GM21529 (cell line): Measurements from ENCODE around the gene SLC39A11.
A peak's percentile ranks its signal among the peaks of the same experiment; 100 is the strongest.

Experiments
- ATAC-seq: cut with Tn5 transposase; IDR thresholded peaks from one replicate; pipeline ENCODE4 v1.9.1; 2021; ENCODE audit not compliant: unreplicated experiment

Gene SLC39A11

DNA sequence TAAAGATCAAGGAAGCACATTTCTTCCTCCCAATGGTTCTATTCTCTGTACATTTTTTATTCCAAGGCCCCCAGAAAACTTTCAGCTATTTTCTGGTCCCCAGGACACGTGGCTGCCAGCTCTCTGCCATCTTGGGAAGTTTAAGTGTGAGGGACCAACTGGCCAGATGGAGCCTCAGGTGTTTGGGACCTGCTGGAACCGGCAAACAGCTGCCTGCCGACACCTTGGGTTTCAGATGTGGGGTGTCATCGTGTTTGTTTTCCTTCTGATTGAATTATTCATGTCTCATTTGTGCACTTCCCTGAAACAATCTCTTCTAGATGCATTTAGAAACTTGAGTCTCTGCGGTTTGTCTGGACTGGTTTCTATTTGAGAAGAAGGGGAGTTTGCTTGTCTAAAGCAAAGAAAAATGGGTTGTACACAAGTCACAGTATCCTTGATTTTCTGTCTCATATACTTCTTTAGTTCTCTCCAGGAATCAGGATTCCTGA is 386.5 kb downstream of the SLC39A11 start:
- ATAC-seq = peak; percentile 68

DNA sequence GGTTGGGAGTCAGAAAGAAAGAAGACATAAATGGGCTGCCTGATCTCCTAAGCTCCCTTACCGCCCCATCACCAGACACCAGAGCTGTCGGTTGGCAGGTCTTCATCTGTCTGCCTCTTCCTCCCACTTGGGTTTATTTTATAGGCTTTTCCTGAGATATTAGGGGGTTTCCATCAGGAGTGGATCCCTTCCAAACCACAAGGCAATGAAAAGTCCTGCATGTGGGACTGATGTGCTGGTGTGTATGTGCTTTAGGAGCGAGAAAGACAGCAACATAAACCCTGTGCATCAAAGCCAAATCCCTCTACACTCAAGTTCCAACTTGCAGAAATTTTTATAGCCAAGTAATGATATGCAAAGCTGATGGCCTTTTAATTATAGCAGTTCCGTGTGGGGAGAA is 389.5 kb downstream of the SLC39A11 start:
- no peak for ATAC-seq

DNA sequence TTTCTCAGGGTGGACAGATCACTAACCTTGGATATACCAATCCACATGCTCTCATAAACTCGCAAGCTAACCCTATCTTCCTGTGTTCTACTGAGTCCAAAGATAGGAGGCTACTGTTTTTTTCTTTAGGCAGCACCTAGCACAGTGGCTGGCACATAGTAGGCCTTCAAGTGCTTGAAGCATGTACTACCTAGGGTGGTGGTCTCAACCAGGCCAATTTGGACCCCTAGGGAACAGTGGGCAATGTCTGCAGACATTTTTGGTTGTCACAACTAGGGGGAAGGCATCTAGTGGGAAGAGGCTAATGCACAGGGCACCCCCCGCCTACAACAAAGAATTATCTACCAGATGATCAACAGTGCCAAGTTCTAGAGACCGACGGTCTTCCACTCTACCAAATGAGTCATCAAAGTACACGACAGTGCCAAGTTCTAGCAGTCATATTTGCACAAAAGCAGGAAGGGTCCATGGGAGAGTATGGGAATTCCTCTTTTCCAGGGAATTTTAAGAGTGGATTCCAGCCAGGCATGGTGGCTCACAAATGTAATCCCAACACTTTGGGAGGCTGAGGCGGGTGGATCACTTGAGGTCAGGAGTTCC is 390.3 kb downstream of the SLC39A11 start:
- no peak for ATAC-seq

DNA sequence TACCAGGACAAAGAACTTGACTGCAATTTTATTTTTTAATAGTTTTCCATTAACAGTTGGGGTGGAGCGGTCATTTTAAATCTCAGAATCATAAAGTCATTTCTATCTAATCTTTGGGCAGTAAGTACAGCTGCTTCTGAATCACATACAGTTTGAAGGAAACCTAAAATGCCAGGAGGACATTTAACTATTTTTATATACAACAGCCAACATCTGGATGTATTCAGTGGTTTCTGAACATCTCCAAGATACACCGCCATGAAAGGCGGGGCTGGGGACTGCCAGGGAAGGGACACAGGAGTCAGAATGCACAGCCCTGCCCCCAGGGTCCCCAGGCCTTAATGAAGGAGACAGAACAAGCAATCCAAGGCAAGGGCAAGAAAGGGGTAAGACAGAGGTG is 392.3 kb downstream of the SLC39A11 start:
- ATAC-seq = no peak

DNA sequence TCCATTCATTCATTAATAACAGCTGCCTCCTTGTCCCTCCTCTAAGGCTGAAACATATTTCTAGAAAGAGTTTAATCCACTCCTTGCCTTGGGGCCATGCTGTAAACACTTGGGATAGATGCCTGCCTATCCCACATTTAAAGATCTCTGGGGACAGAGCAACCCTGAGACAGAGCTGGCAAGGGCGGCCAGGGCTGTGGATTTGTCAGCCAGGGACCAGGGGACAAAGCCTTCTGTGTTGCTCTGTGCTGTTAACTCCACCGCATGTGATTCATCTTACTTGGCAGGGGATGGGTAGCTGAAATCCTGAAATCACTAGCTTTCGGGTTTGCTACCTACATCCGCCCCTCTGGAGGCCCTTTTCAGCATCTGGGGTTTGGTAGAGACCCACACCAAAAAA is 392.9 kb downstream of the SLC39A11 start:
- no peak for ATAC-seq

DNA sequence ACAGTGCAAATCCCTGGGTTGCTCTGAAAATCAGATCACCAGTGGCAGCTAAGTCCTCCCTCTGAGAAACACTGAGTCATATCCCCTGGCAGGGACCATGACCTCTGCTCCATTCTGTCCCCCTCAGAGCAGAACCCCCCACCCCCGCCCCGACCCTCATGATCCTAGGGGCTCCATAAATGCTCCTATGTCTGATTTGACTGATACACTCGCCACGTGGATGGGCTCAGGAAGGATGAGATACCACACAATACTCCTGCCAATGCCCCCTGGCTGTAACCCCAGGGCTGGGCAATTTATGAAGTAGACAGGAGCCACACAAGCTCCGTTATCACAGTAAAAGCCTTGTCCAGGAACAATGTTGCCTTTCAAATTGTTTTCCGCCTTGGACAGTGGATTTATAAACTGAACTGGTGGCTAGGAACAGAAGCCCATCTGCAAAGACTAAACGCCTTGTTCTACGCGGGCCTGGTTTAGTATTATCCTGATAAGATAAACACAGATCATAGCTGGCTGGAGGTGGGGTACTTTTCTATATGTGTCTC is 394.8 kb downstream of the SLC39A11 start:
- no peak for ATAC-seq

DNA sequence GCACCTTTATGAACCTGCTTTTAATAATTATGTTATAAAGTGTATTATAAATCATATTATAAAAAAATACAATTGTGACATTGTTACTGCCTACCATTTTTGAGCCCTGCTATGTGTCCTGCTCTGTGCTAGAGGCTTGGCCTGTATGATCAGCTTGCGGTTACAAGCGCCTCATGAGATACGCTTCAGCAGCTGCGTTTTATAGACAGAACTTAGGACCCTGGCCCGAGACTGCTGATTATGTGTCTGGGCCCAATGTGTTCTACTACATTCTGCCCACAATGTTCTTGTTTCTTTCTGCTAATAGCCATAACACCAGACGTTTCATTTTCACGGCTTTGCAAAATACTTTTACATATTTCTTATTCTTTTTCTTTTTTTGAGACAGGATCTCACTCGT is 395.8 kb downstream of the SLC39A11 start:
- ATAC-seq = no peak

DNA sequence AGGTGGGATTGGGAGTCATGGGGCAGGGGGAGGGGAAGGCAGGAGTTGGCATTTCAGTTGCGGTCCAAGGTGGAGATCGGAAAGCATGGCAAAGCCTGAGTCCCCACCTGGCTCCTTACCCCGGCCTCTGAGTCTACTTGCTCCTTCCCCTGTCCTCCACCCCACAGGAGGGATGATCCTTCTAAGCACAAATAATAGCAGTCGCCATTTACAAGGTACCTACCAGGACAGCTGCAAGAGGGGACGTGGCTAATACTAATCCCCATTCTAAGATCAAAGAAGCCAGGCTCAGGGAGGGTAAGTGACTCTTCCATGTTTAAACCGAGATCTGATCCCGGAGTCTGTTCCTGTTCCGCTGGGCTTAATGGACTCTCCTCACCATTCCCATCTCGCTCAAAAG is 396.3 kb downstream of the SLC39A11 start:
- no peak for ATAC-seq

DNA sequence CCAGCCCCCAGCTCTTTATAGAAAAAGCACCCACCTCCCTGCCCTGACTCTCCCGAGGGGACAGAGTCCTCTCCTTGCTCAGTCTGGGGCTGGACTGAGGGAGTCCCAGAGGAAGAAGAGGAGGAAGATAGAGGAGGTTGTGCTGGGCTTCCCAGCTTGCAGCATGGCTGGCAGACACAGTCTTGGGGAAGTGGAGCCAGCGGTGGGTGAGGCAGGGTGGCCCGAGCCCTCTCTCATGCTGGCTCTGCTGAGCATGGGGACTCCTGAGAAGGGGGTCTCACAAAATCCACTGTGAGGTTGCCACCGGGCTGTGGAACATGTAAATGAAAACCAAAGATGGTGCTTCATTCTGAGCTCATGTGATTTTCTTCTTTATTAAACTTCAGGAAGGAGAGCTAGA is 398.5 kb downstream of the SLC39A11 start:
- ATAC-seq = no peak

DNA sequence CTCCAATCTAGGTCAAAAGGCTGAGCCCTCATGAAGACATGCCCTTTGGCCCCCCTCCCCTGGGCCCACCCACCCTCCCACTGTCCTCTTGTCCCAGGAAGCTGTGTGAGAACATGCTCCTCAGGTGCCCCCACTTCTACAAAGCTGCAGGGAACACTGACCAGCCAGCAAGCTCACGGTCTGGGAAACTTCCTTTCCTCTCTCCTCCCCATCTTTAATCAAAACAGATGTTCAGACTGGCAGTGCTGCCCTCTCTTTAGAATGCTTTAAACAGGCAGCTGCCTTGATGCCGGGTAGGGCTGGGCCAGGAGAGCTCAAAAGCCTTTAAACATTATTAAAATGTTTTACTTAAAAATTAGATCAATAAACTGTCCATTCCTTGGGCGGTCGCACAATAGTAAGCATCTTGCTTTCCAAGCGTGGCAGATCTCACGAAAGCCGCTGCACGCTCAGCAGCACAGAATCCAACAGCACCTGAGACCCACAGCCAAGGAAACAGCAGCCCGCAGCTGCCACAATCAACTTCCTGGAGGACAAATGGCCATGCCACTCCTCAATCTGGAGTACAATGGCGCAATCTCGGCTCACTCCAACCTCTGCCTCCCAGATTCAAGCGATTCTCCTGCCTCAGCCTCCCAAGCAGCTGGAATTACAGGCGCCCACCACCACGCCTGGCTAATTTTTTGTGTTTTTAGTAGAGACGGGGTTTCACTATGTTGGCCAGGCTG is 399.2 kb downstream of the SLC39A11 start:
- no peak for ATAC-seq

DNA sequence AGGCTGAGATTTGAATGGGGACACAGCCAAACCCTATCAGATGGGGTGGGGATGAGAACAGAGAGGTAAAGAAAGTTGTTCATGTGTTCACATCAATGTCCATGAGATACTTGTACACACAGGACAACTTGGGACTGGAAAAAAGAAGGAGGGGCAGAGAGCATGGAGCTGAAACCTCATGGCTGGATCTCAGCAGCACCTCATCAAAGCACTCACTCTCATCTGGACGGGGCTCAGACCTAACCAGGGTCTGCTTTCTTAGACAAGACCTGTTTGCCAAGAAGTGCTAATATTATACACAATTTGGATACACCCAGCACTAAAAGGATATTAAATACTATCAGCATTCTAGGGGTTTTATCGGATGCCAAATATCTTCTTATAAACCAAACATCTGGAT is 399.8 kb downstream of the SLC39A11 start:
- ATAC-seq = no peak

DNA sequence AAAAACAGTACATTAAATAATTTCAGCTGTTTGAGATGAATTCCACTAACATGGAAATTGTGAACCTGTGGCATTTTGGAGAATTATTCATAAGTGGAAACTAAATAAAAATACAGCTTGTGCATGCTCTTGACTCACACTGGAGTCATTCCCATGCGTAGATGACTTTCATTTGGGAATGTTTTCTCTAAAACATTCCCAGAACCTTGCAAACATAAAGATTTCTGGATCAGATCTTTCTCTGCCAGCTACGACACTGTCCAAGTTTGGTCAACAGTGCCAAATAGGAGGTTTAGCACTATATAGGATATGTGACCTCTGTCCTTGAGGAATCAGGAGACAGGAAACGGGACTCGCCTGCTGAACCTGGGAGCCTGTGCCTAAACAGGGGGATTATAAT is 400.9 kb downstream of the SLC39A11 start:
- ATAC-seq = no peak

DNA sequence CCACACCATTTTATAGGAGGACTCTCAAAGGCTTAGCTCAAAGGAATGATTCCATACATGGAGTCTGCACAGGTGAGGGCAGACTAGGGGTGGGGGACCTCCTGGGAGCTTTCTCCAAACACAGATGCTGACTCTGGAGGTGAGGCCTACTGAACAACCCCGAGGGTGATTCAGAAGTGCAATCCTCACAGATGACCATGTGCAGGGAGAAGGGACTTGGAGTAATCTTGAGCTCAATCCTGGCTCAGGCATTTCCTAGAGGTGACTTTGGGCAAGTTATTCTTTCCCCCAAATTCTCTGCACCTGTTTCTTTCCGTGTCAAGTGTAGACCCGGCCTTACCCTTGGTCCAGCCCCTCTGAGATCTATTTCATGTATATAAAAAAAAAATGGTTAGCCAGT is 401.5 kb downstream of the SLC39A11 start:
- ATAC-seq = no peak

DNA sequence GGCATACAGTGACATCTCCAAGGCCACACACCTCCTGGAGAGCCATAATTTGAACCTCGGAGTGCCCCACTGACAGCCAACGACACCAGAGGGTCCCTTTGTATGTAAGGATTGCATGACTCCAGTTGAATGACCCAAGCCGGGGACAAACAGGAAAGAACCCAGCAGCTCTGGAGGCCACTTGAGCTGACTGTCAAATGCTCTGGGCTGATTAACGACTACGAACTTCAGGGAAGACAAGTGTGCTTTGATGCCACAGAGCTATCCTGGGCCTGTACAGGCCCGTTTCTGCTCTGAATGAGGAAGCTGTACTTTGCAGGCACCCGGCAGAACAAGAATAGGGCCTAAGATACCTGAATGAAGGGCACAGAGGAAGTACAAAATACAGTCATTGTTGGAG is 404.6 kb downstream of the SLC39A11 start:
- no peak for ATAC-seq

DNA sequence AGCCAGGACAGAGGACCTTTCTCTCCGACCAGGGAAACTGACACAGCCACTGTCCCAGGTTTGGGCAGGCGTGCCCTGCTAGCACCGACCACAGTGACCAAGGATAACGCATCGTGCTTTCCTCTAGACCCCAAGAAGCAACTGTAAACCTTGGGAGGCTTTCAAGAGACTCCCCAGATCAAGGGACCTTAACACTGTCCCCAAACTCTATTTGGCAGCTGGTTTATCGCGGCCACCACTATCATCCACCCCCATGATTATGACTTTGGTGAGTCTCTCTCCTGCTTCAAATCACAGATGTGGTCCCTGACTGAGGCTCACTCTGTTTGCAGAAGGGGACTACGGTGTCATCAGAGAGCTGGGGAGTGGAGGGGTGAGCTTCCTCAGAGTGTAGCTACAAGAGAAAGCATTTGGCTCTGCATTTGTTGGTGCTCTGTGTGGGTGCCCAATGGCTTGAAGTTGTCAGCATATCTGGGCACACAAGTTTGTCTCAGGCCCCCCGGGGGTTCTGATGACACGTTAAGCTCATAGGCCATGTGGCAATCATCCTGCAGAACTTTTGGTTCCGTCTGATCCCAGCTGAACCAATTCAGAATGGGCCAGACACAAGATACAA is 408.0 kb downstream of the SLC39A11 start:
- no peak for ATAC-seq

DNA sequence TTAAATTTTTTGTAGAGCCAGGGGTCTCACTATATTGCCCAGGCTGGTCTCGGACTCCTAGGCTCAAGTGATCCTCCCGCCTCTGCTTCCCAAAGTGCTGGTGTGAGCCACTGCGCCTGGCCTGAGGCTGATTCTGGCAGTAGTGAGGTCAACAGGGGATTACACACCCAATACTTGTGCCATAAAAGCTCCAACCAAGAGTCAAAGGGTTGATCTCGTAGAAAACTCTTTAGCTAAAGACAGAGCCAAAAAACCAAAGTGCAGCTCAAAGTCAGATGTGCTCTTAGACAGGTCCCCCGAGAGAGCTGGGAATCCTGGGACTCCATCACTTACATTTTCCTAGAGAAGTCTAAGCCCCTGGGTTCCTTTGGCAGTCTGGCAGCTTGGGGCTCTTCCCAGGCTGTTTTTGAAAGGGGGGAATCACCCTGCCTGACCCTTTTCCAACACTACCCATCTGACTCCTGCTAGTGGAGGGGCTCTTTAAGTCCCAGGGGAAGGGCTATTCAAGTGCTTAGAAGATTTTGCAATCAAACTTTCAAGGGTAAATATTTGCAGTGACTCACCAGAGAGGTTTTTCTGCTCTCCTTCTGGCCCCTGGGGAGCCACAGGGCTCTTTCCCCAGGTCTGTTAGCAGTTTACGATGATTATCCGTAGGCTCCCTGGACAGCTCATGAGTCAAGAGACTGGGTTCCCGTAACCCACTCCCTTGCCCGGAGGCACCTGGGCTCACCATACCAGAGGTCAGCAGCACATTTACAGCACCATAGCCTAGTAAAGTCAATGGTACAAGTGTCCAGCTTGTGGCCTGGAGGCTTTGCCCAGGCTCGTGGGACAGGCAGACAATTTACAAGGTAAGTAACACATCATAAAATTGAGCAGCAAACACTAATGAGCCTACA is 408.7 kb downstream of the SLC39A11 start:
- ATAC-seq = no peak

DNA sequence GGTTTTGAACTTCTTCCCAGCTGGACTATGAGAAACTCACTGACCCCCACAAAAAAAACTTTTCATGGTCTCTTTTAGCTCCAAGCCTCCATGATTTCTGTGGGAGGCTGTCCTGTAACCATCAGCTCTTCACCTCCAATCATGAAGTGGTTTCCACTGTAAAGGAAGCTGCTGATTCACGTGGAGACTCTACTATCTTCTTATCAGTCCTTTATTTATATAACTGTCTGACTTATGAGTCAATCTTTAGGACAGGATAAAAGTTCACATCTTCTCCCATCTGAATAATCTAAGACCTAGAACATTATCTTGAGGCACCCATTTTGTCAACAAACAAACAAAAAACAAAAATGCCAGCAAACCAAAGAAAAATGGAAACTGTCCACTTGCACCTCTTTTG is 409.9 kb downstream of the SLC39A11 start:
- ATAC-seq = no peak

DNA sequence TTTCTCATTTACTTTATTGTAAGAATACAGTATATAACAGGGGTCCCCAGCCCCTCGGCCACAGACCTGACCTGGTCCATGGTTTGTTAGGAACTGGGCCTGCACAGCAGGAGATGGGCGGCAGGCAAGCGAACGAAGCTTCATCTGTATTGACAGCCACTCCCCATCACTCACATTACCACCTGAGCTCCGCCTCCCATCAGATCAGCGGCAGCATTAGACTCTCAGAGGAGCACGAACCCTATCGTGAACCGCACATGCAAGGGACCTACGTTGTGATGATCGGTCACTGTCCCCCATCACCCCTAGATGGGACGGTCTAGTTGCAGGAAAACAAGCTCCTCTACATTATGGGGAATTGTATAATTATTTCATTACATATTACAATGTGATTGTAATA is 410.6 kb downstream of the SLC39A11 start:
- no peak for ATAC-seq

DNA sequence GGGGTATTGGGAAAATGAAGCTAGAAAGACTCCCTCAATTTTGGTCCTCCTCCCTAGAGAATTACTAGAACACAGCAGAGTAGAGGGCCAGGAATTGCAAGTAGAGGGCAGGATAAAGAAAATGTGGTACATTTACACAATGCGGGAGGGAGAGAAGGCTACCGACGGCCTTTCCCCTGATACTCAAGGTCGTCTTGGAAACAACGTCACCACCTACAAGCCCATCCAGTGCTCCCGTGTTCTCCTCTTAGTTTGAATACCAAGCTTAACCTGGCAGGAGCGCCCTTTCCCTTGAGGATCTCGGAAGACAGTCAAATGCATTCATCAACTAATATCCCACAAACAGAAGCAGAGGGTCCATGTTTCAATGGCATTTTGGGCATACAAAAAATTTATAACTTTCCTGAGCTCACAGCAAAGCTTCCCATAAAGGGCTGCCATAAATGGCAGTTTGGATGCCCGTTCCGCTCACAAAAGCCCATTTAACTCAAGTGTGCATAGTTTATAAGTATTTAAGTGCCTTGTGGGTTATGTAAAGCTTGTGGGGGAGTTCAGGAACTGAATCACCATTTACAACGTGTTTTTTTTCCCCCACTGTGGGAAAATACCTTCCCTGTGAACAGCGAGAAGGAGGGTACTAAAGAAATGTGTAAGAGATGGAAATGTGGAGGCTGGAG is 414.6 kb downstream of the SLC39A11 start:
- no peak for ATAC-seq

DNA sequence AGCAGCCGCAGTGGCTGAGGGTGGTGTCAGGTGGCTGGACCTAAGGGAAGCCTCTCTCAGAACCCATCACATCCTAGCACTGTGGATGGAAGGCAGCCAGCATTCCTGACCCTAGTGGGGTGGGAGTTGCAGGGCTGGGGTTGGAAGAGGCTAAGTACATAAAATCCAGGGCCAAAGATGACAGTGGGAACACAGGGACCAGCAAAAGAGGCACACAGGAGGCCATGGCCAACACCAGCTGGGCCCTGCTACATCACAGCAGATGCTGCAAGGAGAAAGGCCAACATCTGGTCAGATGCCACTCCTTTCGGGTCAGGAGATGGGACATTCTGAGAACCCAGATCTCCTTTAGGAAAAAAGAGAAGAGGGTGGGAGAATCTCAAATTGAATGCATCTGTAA is 415.4 kb downstream of the SLC39A11 start:
- ATAC-seq = no peak

DNA sequence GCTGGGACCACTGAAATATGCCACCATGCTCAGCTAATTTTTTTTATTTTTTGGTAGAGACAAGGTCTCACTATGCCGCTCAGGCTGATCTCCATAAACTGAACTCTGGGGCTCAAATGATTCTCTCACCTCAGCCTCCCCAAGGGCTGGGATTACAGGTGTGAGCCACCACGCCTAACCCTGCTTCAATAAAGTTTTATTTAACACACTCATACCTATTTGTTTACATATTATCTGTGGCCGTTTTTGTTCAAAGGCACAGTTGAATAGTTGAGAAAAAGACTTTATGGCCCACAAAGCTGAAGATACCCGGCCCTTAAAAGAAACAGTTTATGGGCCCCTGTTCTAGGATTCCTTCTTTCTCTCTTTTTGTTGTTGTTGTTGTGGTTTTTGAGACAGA is 419.8 kb downstream of the SLC39A11 start:
- no peak for ATAC-seq
